Esophagus muscularis mucosa (tissue), 4 donors: ENCODE measurements around the gene FTCD.

Experiments
- CTCF ChIP-seq, 3 experiments: fragments of 200-600 bp in 2 of 3; fragments of 450-650 bp in 1 of 3; sonication (generic) in 2 of 3; IDR thresholded peaks; one replicate each; pipeline ENCODE4 v1.5.1; 2017 to 2019; ENCODE audit warnings: antibody characterized with exemption in 3 of 3, mild to moderate bottlenecking in 2 of 3, moderate library complexity in 1 of 3
- EP300 ChIP-seq: sonication (generic); formaldehyde crosslinking; IDR thresholded peaks from one replicate; pipeline ENCODE4 v1.6.1; 2017; ENCODE audit warnings: antibody characterized with exemption
- POLR2A ChIP-seq: fragments of 450-650 bp; IDR thresholded peaks from one replicate; pipeline ENCODE4 v1.6.1; 2017; ENCODE audit warnings: antibody characterized with exemption, moderate library complexity, mild to moderate bottlenecking, low read depth

- TF ChIP-seq POLR2A (no peak), CTCF (IDR thresholded peaks at IDR 0.05) (no peak), EP300 (no peak)
Measured at GRCh38 chr21:46182548-46183336, 27.4 kb upstream of the FTCD start.
